Suprapubic skin (tissue), 4 donors: ENCODE measurements around the gene NCL. TPM values are rescaled to one million over a fixed set of nuclear protein-coding genes. Genes with fewer than 3 reads are reported as not detected.
"Not testable (repeated sequence)": the region's sequence is repeated elsewhere in the genome, so short reads cannot be mapped to it uniquely, and the experiment has no call there.

Experiments used
- DNase-seq, 2 donors: peaks; one replicate each; pipeline ENCODE4 v3.0.0-alpha.2; 2019; ENCODE audit warnings: low spot score in 2 of 2
- H3K27ac ChIP-seq: fragments of 200-600 bp; sonication (generic); one replicate; pipeline ENCODE4 v1.5.1; 2019
- H3K27me3 ChIP-seq: fragments of 200-600 bp; sonication (generic); one replicate; pipeline ENCODE4 v1.5.1; 2019
- H3K36me3 ChIP-seq: fragments of 200-600 bp; sonication (generic); one replicate; pipeline ENCODE4 v1.5.1; 2019
- H3K4me1 ChIP-seq: fragments of 200-600 bp; sonication (generic); one replicate; pipeline ENCODE4 v1.5.1; 2019
- H3K4me3 ChIP-seq: fragments of 200-600 bp; sonication (generic); one replicate; pipeline ENCODE4 v1.5.1; 2019; ENCODE audit warnings: mild to moderate bottlenecking
- H3K9me3 ChIP-seq: fragments of 200-600 bp; sonication (generic); one replicate; pipeline ENCODE4 v1.5.1; 2019
- CTCF ChIP-seq, 2 donors: fragments of 200-600 bp in 1 of 2; fragments of 450-650 bp in 1 of 2; sonication (generic) in 1 of 2; IDR thresholded peaks; one replicate each; pipeline ENCODE4 v1.5.1; 2016 to 2019; ENCODE audit warnings: antibody characterized with exemption in 2 of 2, mild to moderate bottlenecking in 1 of 2, moderate library complexity in 1 of 2
- EP300 ChIP-seq: sonication (generic); formaldehyde crosslinking; IDR thresholded peaks from one replicate; pipeline ENCODE4 v1.6.1; 2017; ENCODE audit warnings: antibody characterized with exemption
- POLR2A ChIP-seq, 2 donors: fragments of 450-650 bp; IDR thresholded peaks; one replicate each; pipeline ENCODE4 v1.6.1; 2017; ENCODE audit warnings: antibody characterized with exemption in 2 of 2, mild to moderate bottlenecking in 2 of 2, moderate library complexity in 2 of 2
- POLR2AphosphoS5 ChIP-seq, 3 donors: sonication (generic); formaldehyde crosslinking; IDR thresholded peaks; one replicate each; pipeline ENCODE4 v1.6.1; 2017; ENCODE audit warnings: antibody characterized with exemption in 3 of 3
- WGBS: methylation state at CpG from one replicate; pipeline ENCODE4 v1.1.5; 2018; 5-methylcytosine and 5-hydroxymethylcytosine counted together
- total RNA-seq, 4 donors: library from RNA; depleted of rRNA; stranded (reverse); fragments of >200 nt; gene quantifications; one replicate each; pipeline ENCODE4 v1.1.0, GENCODE V29; 2016

NCL gene
- total RNA-seq, 4 donors from 2014 or later = 142 to 384 (median 205) TPM

GRCh38 chr2:231461516-231461971, 2.7 kb downstream of the NCL start:
- peak in 1 of 2 donors; percentile 64 for DNase-seq
- Histone ChIP-seq H3K27ac (no peak overlapping the region), H3K9me3 (no peaks in the 10 kb centered on the region), H3K36me3 (peaks cover 60% of the 10 kb centered on the region), H3K4me1 (peaks cover 30% of the 10 kb centered on the region), H3K27me3 (no peaks in the 10 kb centered on the region), H3K4me3 (no peak overlapping the region)
- 80% methylated on average over 8 of the region's 8 CpGs for WGBS
- peak in 1 of 2 donors; percentile 8 for TF ChIP-seq CTCF (IDR thresholded peaks at IDR 0.05)
- no peak for TF ChIP-seq EP300
- TF ChIP-seq POLR2AphosphoS5 (IDR thresholded peaks at IDR 0.05) = no peak
- no peak for TF ChIP-seq POLR2A (IDR thresholded peaks at IDR 0.05)

GRCh38 chr2:231460841-231461240, 3.4 kb downstream of the NCL start:
- not testable (repeated sequence) for H3K4me3 ChIP-seq, H3K27ac ChIP-seq, H3K27me3 ChIP-seq, H3K9me3 ChIP-seq
- peak in 1 of 2 donors; percentile 38 for DNase-seq
- WGBS = 94% methylated on average over 10 of the region's 10 CpGs
- H3K4me1 ChIP-seq = peaks cover 30% of the 10 kb centered on the region
- H3K36me3 ChIP-seq = peaks cover 67% of the 10 kb centered on the region

GRCh38 chr2:231460073-231460835, 4.0 kb downstream of the NCL start:
- H3K4me1 ChIP-seq = peaks cover 25% of the 10 kb centered on the region
- WGBS = 79% methylated on average over 13 of the region's 13 CpGs
- no peak overlapping the region for H3K4me3 ChIP-seq
- no peaks in the 10 kb centered on the region for H3K9me3 ChIP-seq
- no peak for DNase-seq
- H3K27ac ChIP-seq = no peak overlapping the region
- H3K36me3 ChIP-seq = peaks cover 73% of the 10 kb centered on the region
- no peak for TF ChIP-seq EP300
- TF ChIP-seq POLR2A (IDR thresholded peaks at IDR 0.05) = no peak
- TF ChIP-seq POLR2AphosphoS5 (IDR thresholded peaks at IDR 0.05) = no peak
- no peak for TF ChIP-seq CTCF (IDR thresholded peaks at IDR 0.05)
- no peaks in the 10 kb centered on the region for H3K27me3 ChIP-seq

- DNase-seq = no peak
- TF ChIP-seq POLR2AphosphoS5 (IDR thresholded peaks at IDR 0.05) (no peak), EP300 (no peak), CTCF (IDR thresholded peaks at IDR 0.05) (no peak)
- H3K27ac ChIP-seq = no peak overlapping the region
- no peak overlapping the region for H3K4me3 ChIP-seq
- H3K36me3 ChIP-seq = peaks cover 90% of the 10 kb centered on the region
- WGBS = 97% methylated on average over 6 of the region's 6 CpGs
- no peaks in the 10 kb centered on the region for H3K9me3 ChIP-seq
- no peaks in the 10 kb centered on the region for H3K27me3 ChIP-seq
- H3K4me1 ChIP-seq = peaks cover 21% of the 10 kb centered on the region
Measured at GRCh38 chr2:231458368-231458767, 5.9 kb downstream of the NCL start.

GRCh38 chr2:231457101-231457500, 7.2 kb downstream of the NCL start:
- H3K36me3 ChIP-seq = peaks cover 94% of the 10 kb centered on the region
- H3K9me3 ChIP-seq = no peaks in the 10 kb centered on the region
- H3K4me1 ChIP-seq = peaks cover 8% of the 10 kb centered on the region
- no peak for DNase-seq
- no peak overlapping the region for H3K27ac ChIP-seq
- no peak overlapping the region for H3K4me3 ChIP-seq
- TF ChIP-seq EP300 = no peak
- no peak for TF ChIP-seq POLR2AphosphoS5 (IDR thresholded peaks at IDR 0.05)
- no peak for TF ChIP-seq POLR2A (IDR thresholded peaks at IDR 0.05)
- no peak for TF ChIP-seq CTCF (IDR thresholded peaks at IDR 0.05)
- WGBS = 86% methylated on average over 4 of the region's 4 CpGs
- no peaks in the 10 kb centered on the region for H3K27me3 ChIP-seq
